ENCODE results near the gene ZNF516. TPM values are rescaled to one million over a fixed set of nuclear protein-coding genes. Genes with fewer than 3 reads are reported as not detected.

The ZNF516 gene
- total and polyA plus RNA-seq, 10 of the 15 experiments (the other 5 are each of a cell fraction or from before 2014, with no cell fraction given) = 2.0 to 32.0 (median 8.3) TPM

- Histone ChIP-seq H3K27me3 (replicated peaks in 1 of 2; ENCODE audit: control insufficient read depth in 2 of 2, insufficient read depth in 2 of 2, low read length in 1 of 2) (no peaks in the 10 kb centered on the region), H2AFZ (ENCODE audit: control insufficient read depth, low read depth, low read length) (no peak overlapping the region), H3K27ac (ENCODE audit: control insufficient read depth, insufficient read depth) (no peak overlapping the region), H3K4me1 (ENCODE audit: control insufficient read depth, insufficient read depth, low read length) (peaks cover 11% of the 10 kb centered on the region), H3K79me2 (ENCODE audit: control insufficient read depth, insufficient read depth, low read length) (peaks cover 15% of the 10 kb centered on the region), H3K36me3 (ENCODE audit: control insufficient read depth in 2 of 2, insufficient read depth in 2 of 2, low read length in 1 of 2) (peaks cover 0 to 2% of the 10 kb centered on the region in 2 experiments; a peak in 2 of 4 replicates), H4K20me1 (ENCODE audit: control insufficient read depth, insufficient read depth) (no peaks in the 10 kb centered on the region), H3K9me3 (replicated peaks; ENCODE audit: control insufficient read depth, insufficient read depth, low read length) (peaks cover 1% of the 10 kb centered on the region; the same call in 2 of the 3 replicates), H3K4me3 (no peak overlapping the region), H3K9ac (ENCODE audit: control insufficient read depth, insufficient read depth, low read length) (no peak overlapping the region), H3K4me2 (ENCODE audit: control insufficient read depth, insufficient read depth) (no peak overlapping the region)
- no peak for FAIRE-seq
- BruUV-seq (replicated peaks) = no TSS peak
- ChIA-PET CTCF (interaction anchor here (0.9 to 1.5 kb wide), 4 partner anchors 11 to 294 kb away, joined by 3 to 5 read pairs (median 4); no protein-coding TSS in a partner anchor), SMC1A (ENCODE audit: uncharacterized antibody, unreplicated experiment) (no interaction called here), POLR2A (interaction anchor here (0.6 kb wide), 1 partner anchor 96 kb away, joined by 6 read pairs; no protein-coding TSS in a partner anchor), RAD21 (ENCODE audit: unreplicated experiment) (no interaction called here)
- in situ Hi-C loops (cut with MboI) (no loop called here), intact Hi-C loops (cut with micrococcal nuclease; ENCODE audit: unreplicated experiment) (loop anchor here (5.0 kb wide), 1 partner anchor 77 kb away; no protein-coding TSS in a partner anchor)
- WGBS (ENCODE audit: insufficient coverage, insufficient replicate concordance, low lambda C conversion rate, missing lambda C conversion rate) = 86% methylated on average over 17 of the region's 17 CpGs
- TF ChIP-seq SMAD1 (IDR thresholded peaks at IDR 0.05; ENCODE audit: low read depth, partially characterized antibody) = no peak
- TF ChIP-seq HDAC6 (IDR thresholded peaks at IDR 0.05; ENCODE audit: unreplicated experiment) = no peak
- ATAC-seq = no peak
- no peak for DNase-seq (ENCODE audit: low read depth, low spot score)
Measured at GRCh38 chr18:76414936-76415621, 80.0 kb downstream of the ZNF516 start.

- ChIA-PET POLR2A (no interaction called here), SMC1A (ENCODE audit: uncharacterized antibody, unreplicated experiment) (no interaction called here), CTCF (no interaction called here), RAD21 (ENCODE audit: unreplicated experiment) (no interaction called here)
- TF ChIP-seq NFYA (IDR thresholded peaks at IDR 0.05; ENCODE audit: borderline replicate concordance, low read depth, low read length) (no peak), BCL11A (IDR thresholded peaks at IDR 0.05; ENCODE audit: low read depth, low read length) (no peak), MXI1 (IDR thresholded peaks at IDR 0.05; ENCODE audit: low read depth, low read length) (no peak), GATAD2B (conservative IDR thresholded peaks at IDR 0.05; ENCODE audit: low read depth) (no peak), ZNF384 (IDR thresholded peaks at IDR 0.05; ENCODE audit: borderline replicate concordance, low read depth, low read length) (no peak), CBX5 (IDR thresholded peaks at IDR 0.05; ENCODE audit: low read depth) (no peak)
- TF ChIP-seq, protein P1, sequence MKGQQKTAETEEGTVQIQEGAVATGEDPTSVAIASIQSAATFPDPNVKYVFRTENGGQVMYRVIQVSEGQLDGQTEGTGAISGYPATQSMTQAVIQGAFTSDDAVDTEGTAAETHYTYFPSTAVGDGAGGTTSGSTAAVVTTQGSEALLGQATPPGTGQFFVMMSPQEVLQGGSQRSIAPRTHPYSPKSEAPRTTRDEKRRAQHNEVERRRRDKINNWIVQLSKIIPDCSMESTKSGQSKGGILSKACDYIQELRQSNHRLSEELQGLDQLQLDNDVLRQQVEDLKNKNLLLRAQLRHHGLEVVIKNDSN (IDR thresholded peaks at IDR 0.05; ENCODE audit: borderline replicate concordance, extremely low read length, insufficient read depth, low read depth, low read length) = no peak
- 81% methylated on average over 19 of the region's 19 CpGs for WGBS (ENCODE audit: insufficient coverage, insufficient replicate concordance, low lambda C conversion rate, missing lambda C conversion rate)
- no peak overlapping the region for H3K27ac ChIP-seq (ENCODE audit: control insufficient read depth, insufficient read depth)
- intact Hi-C loops (cut with micrococcal nuclease; ENCODE audit: unreplicated experiment) (loop anchor here (5.0 kb wide), 1 partner anchor 79 kb away; no protein-coding TSS in a partner anchor), in situ Hi-C loops (cut with MboI) (no loop called here)
- no peaks in the 10 kb centered on the region for H3K27me3 ChIP-seq (replicated peaks in 1 of 2; ENCODE audit: control insufficient read depth in 2 of 2, insufficient read depth in 2 of 2, low read length in 1 of 2)
- DNase-seq (ENCODE audit: low read depth, low spot score) (no peak), FAIRE-seq (no peak), ATAC-seq (no peak)
- H3K4me2 ChIP-seq (ENCODE audit: control insufficient read depth, insufficient read depth) = no peak overlapping the region
- H3K9me3 ChIP-seq (replicated peaks; ENCODE audit: control insufficient read depth, insufficient read depth, low read length) = peaks cover 4% of the 10 kb centered on the region; the same call in 2 of the 3 replicates
- H4K20me1 ChIP-seq (ENCODE audit: control insufficient read depth, insufficient read depth) = no peaks in the 10 kb centered on the region
- peaks cover 25% of the 10 kb centered on the region for H3K79me2 ChIP-seq (ENCODE audit: control insufficient read depth, insufficient read depth, low read length)
- H3K4me3 ChIP-seq = no peak overlapping the region
- BruUV-seq (replicated peaks) = no TSS peak
- peaks cover 13% of the 10 kb centered on the region for H3K4me1 ChIP-seq (ENCODE audit: control insufficient read depth, insufficient read depth, low read length)
- H2AFZ ChIP-seq (ENCODE audit: control insufficient read depth, low read depth, low read length) = no peak overlapping the region
- H3K36me3 ChIP-seq (ENCODE audit: control insufficient read depth in 2 of 2, insufficient read depth in 2 of 2, low read length in 1 of 2) = no peaks in the 10 kb centered on the region; a peak in 3 of 4 replicates
- no peak overlapping the region for H3K9ac ChIP-seq (ENCODE audit: control insufficient read depth, insufficient read depth, low read length)
Measured at GRCh38 chr18:76412818-76413565, 82.0 kb downstream of the ZNF516 start.

All from GM12878 (cell line).